HG03521 (cell line): Measurements from ENCODE around the gene GNG4.
"Not testable (repeated sequence)": the region's sequence is repeated elsewhere in the genome, so short reads cannot be mapped to it uniquely, and the experiment has no call there.

Source experiments
- ATAC-seq: cut with Tn5 transposase; IDR thresholded peaks from one replicate; pipeline ENCODE4 v1.9.1; 2021; ENCODE audit warnings: mild to moderate bottlenecking, moderate library complexity; ENCODE audit not compliant: unreplicated experiment

Gene GNG4

DNA sequence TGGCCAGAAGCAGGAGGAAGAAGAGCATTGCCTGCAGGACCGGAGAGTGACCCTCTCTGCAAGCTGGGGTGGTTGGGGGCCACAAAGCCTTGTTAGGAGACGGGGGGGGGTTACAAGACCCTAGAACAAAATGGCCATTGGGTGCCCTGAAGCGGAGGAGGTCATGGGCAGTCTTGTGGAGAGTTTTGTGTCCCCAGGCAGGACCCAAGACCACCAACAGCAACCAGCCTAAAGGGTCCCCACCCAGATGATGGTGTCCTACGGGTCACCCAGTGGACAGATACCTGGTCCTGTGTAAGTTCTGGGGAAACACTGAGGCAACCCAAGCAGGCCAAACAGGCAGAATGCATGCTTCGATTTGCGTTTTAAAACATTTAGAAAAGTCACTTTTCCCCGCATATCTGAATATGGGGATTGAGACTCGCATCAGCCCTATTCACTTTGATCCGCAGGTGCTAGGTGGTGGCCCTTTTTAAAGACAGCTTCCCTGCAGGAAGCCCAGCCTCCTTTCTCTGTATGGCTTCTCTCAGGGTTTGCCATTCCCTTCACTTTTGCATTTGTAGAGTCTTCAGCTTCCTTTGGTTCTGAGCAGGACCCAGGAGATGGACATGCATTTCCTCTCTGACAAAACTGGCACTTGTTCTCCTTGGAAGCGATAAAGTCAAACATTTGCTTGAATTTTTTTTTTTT lies 21.1 kb downstream of the GNG4 start:
- no peak for ATAC-seq

- ATAC-seq: no peak
Measured at GRCh38 chr1:235625831-235626230, 23.8 kb downstream of the GNG4 start.

DNA sequence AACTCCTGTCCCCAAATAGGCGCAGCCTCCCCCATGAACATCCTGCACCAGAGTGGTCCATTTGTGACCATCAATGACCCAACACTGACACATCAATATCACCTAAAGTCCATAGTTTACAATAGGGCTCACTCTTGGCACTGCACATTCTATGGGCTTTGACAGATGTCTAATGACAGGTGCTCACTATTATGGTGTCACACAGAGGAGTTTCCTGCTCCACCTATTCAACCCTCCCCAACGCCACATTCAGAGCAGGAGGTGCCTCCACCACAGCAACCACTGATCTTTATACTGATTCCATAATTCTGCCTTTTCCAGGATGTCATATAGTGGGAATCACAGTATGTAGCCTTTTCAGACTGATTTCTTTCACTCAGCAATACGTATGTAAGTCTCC lies 24.2 kb downstream of the GNG4 start:
- ATAC-seq: no peak

DNA sequence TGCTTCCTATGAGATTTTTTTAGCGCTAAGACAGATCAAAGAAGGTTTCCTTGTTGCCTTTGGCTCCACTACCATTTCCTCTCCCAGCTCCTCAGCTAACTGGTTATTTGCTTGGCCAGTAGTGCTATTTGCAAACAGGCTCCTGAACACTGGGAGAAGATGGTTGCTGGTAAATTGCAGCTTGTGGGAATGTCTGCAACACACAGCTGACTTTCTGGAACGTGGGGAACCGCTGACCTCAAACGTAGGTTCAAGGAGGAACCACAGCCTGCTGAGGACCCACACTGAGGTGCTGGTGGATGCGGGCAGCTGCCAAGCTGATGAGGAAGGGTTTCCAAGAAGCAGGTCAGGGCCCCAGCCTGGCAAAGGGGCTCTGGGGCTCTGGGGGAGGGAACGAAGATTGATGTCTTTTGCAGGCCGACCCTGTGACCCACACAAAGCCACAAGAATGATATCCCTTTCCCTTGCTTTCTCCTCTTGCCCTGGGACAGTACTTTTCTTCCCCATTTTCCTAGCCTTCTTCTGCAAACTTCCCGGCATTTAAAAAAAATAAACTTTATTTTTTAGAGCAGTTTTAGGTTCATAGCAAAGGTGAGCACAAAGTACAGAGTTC lies 24.8 kb downstream of the GNG4 start:
- ATAC-seq: no peak

DNA sequence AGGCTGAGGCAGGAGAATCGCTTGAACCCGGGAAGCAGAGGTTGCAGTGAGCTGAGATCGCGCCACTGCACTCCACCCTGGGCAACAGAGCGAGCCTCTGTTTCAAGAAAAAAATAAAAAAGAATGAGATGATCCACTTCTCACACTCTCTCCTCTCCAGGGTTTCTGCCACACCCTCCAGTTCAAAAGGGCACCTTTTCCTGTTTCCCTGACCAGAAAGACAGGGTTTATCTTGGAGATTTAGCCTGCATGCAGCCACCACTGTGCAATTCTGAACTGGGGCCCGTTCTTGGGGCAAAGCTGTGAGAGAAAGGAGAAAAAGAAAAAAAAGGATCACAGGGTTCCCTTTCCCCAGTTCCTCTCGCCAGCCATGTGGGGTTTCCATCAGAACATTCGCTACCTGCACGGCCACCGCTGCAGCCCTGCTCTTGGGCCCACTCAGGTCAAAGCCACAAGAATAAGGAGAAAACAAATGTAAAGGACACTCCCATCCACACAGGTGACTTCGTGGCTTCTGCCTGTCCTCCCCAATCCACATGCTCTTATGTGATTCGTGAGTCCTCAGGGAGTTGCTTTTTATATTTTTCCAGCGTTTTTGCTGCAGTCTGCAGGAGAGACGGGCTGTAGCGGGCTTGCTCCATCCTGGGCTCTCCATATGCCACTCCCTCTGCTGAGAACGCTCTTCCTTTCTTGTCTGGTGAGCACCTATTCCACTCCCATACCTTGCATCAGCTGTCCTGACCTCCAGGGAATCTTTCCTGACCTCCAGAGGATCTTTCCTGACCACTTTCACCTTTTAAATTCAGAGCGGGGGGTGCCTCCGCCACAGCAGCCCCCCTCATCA lies 26.4 kb downstream of the GNG4 start:
- ATAC-seq: no peak

DNA sequence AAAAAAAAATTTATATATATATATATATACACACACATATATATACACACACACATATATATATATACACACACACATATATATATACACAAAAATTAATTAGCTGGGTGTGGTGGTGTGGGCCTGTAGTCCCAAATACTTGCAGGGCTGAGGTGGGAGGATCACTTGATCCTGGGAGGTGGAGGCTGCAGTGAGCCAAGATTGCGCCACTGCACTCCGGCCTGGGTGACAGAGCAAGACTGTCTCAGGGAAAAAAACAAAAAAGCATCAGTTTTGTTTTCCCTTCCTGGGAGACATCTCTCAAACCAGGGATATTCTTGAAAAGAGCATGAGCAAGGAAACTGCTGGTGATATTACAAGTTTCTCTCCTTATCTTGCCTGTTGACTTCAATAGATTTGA lies 30.4 kb downstream of the GNG4 start:
- ATAC-seq: not testable (repeated sequence)

DNA sequence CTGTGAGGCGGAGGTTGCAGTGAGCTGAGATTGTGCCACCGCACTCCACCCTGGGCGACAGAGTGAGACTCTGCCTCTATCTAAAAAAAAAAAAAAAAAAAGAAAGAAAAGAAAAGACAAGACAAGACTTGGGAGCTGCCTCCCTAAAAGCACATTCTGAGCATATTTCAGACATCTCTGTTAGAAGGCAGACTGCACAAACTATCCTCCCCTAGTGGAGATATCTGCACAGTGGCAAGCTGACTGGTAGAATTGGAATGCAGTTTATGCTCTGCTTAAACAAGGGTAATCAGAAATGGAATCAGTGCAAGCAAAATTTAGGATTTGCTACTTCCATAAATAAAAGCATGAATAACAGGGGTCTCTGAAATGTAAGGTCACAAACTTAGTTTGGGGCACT lies 31.8 kb downstream of the GNG4 start:
- no peak for ATAC-seq

DNA sequence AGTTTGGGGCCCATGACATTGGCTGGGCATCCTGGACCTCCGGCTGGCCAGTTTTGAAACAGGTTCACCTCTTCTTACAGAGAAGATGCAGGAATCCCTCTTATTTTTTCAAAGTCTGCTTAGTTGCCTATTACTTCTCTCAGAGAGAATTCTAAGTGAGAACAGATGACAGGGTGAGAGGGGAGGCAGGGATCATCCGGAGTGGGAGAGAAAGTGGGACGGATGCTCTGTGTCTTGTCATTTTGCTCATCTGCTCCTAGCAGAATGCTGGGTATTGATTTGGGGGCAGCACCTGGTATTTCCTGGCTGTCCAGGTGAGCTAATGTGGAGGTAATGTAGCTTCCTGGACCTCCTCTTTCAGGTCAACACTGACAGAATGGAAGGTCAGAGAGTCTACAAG lies 32.4 kb downstream of the GNG4 start:
- ATAC-seq: no peak

DNA sequence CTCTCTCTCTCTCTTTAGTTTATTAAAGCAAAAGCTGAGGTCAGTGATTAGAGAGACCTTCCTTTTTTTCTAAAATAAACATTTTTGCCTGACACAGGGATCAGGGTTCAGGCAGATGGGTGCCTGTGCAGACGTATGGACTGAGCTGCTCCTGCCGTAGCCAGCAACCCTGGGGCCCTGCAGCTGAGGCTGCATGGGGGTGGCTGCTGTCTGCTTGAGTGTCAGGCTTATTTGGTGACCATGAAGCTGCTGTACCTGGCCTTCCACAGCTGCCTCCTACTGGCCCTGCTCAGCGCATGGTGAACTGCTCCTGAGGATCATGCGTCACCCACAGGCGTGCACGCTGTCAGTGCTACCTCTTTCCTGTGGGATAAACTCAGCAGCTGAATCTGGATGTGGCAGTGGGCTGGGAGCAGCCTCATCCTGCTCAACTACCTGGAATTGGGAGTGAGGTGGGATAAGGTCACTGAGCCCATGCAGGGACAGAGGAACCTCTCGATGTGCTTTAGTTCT lies 35.1 kb downstream of the GNG4 start:
- no peak for ATAC-seq

GRCh38 chr1:235613602-235614001 lies 36.0 kb downstream of the GNG4 start:
- ATAC-seq: no peak

GRCh38 chr1:235612761-235613160 lies 36.8 kb downstream of the GNG4 start:
- ATAC-seq: no peak

DNA sequence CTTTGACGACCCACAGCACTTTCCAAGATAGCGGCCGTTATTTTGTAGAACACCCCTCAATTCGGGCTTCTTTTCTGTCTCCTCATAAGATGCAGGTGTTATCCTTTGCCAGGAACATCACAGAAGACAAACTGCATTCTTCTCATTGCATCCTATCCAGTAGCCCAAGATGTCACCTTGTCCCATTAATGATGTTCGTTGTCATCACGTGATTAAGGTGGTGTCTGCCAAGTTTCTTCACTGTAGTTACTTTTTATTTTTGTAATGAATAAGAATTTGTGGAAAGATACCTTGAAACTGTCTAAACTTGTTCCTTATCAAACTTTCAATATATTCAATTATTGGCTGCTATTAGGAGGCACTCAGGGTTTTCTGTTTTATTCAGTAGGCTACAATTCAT lies 39.4 kb downstream of the GNG4 start:
- no peak for ATAC-seq

GRCh38 chr1:235608278-235608677 lies 41.3 kb downstream of the GNG4 start:
- ATAC-seq: no peak

GRCh38 chr1:235607284-235607683 lies 42.3 kb downstream of the GNG4 start:
- ATAC-seq: no peak

DNA sequence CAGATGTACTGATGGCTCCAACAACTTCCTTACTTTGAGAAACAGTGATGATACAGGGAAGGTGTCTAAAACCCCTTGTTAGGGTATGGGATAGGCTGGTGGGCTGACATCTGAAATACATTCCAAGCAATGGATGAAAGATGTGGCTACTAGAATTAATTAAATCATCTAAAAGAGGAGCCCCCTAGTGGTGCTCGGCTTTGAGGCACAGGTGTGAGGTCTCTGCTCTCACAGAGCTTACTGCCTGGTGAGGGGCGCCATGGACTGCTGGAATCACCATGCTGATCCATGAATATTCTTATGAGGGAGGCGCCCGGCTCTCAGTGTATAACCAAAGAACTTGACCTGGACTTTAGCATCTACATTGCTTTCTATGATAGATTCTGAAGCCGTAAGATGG lies 48.5 kb downstream of the GNG4 start:
- ATAC-seq: no peak

- ATAC-seq: no peak
Measured at GRCh38 chr1:235599536-235599935, 50.0 kb downstream of the GNG4 start.

DNA sequence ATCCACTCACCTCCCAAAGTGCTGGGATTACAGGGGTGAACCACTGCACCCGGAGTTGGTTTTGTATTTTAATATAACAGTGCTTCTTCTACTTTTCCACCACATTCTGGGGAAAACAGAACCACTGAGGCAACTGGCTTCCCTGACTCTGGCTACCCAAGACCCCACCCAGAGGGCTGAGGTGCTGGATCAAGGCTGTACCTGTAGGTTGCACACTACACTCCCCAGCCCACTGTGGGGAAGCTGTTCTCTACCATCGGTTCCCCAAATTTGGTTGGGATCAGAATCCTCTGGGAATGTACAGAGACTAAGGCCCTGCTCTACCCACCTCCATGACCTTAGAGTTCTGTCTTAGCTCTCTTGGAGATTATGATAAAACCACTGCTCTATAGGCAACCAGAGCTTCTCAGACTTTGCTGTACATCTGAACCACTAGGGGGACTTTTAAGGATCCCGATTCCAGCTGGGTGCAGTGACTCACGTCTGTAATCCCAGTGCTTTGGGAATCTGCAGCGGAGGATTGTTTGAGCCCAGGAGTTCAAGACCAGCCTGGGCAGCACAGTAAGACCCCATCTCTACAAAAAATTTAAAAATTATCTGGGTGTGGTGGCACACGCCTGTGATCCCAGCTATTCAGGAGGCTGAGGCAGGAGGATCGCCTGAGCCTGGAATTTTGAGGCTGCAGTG lies 51.6 kb downstream of the GNG4 start:
- ATAC-seq: no peak

- ATAC-seq: no peak
Measured at GRCh38 chr1:235595079-235595478, 54.5 kb downstream of the GNG4 start.

- ATAC-seq: not testable (repeated sequence)
Measured at GRCh38 chr1:235594281-235594895, 55.2 kb downstream of the GNG4 start.

DNA sequence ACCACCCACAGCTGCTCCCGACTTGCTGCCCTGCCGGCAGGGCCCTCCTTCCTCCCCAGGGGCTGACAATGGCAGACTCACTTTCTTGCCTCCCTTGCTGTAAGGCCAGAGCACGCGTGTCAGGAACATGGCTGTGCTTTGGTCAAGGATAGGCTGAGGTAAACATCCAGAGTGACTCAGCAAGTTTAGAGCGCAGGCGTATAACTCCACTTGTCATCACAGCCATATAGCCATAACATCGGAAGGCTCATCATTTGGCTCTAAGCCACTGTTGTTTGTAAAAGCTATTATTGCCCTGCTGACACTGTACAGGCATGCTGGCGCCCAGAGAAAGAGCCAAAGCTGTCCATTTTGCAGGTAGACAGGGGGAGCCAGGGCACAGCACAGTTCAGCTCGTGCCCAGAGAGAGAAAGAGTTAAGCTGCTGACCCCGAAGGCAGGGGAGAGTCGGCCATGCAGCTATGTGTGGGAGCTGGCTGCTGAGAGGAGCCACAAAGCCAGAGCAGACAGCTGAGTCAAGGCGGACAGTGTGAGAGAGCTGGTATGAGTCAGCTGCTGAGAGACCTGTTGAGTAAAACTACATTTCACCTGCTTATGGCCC lies 60.6 kb downstream of the GNG4 start:
- ATAC-seq: no peak
